Tibial artery (tissue), 4 donors: ENCODE data around the gene RABGGTA.
A peak's percentile ranks its signal among the peaks of the same experiment; 100 is the strongest.

Experiments used
- DNase-seq, 2 donors: peaks; one replicate each; pipeline ENCODE4 v3.0.0-alpha.2; 2019
- H3K27ac ChIP-seq, 2 donors: fragments of 200-600 bp; sonication (generic) in 1 of 2; 1 replicate in 1 of 2; 2 replicates in 1 of 2; pipeline ENCODE4 v1.5.1; 2018 to 2019; ENCODE audit warnings: mild to moderate bottlenecking in 1 of 2
- H3K27me3 ChIP-seq, 2 donors: fragments of 200-600 bp; sonication (generic) in 1 of 2; one replicate each; pipeline versions ENCODE4 v1.5.1 to v1.6.0; 2016 to 2019
- H3K36me3 ChIP-seq, 3 donors: fragments of 200-600 bp; sonication (generic) in 2 of 3; one replicate each; pipeline ENCODE4 v1.5.1; 2016 to 2019; ENCODE audit warnings: mild to moderate bottlenecking in 2 of 3
- H3K4me1 ChIP-seq, 4 donors: fragments of 200-600 bp; sonication (generic) in 2 of 4; 1 replicate in 3 of 4; 2 replicates in 1 of 4; pipeline ENCODE4 v1.5.1; 2016 to 2019
- H3K4me3 ChIP-seq, 2 donors: fragments of 200-600 bp; sonication (generic) in 1 of 2; 1 replicate in 1 of 2; 2 replicates in 1 of 2; pipeline ENCODE4 v1.5.1; 2018 to 2019; ENCODE audit warnings: mild to moderate bottlenecking in 2 of 2
- H3K9me3 ChIP-seq, 3 donors: fragments of 200-600 bp; sonication (generic) in 1 of 3; one replicate each; pipeline ENCODE4 v1.5.1; 2016 to 2019
- CTCF ChIP-seq, 2 experiments: fragments of 200-600 bp in 1 of 2; fragments of 450-650 bp in 1 of 2; IDR thresholded peaks; one replicate each; pipeline ENCODE4 v1.5.1; 2017 to 2019; ENCODE audit warnings: antibody characterized with exemption in 2 of 2, mild to moderate bottlenecking in 1 of 2, moderate library complexity in 1 of 2
- intact Hi-C: fragments of 100-400 bp; cut with DNase I; formaldehyde crosslinking; loops from one replicate; pipeline ENCODE4 v1.15.0; 2023; ENCODE audit warnings: low total_unique reads

Gene RABGGTA

GRCh38 chr14:24260026-24260779 lies 11.2 kb downstream of the RABGGTA start:
- TF ChIP-seq CTCF (IDR thresholded peaks at IDR 0.05) = no peak
- Histone ChIP-seq H3K27me3 (no peaks in the 10 kb centered on the region), H3K36me3 (peaks cover 0 to 11% (median 2%) of the 10 kb centered on the region in 3 donors), H3K27ac (no peak overlapping the region), H3K4me1 (peaks cover 0 to 13% (median 10%) of the 10 kb centered on the region in 4 donors), H3K4me3 (no peak overlapping the region), H3K9me3 (no peaks in the 10 kb centered on the region)
- DNase-seq = peak in 1 of 2 donors; percentile 50
- intact Hi-C loops = no loop called here

GRCh38 chr14:24259282-24260025 lies 11.9 kb downstream of the RABGGTA start:
- Histone ChIP-seq H3K4me3 (no peak overlapping the region), H3K4me1 (peaks cover 0 to 13% (median 10%) of the 10 kb centered on the region in 4 donors), H3K27ac (no peak overlapping the region), H3K27me3 (no peaks in the 10 kb centered on the region), H3K36me3 (peaks cover 0 to 11% (median 0%) of the 10 kb centered on the region in 3 donors), H3K9me3 (no peaks in the 10 kb centered on the region)
- TF ChIP-seq CTCF (IDR thresholded peaks at IDR 0.05) = no peak
- intact Hi-C loops = no loop called here
- DNase-seq = peak in 1 of 2 donors; percentile 54

- Histone ChIP-seq H3K4me3 (no peak overlapping the region), H3K27me3 (no peaks in the 10 kb centered on the region), H3K36me3 (peaks cover 0 to 15% (median 0%) of the 10 kb centered on the region in 3 donors), H3K9me3 (no peaks in the 10 kb centered on the region), H3K4me1 (peaks cover 0 to 13% (median 10%) of the 10 kb centered on the region in 4 donors), H3K27ac (no peak overlapping the region)
- intact Hi-C loops = no loop called here
- peak in 1 of 2 donors; percentile 47 for DNase-seq
- TF ChIP-seq CTCF (IDR thresholded peaks at IDR 0.05) = no peak
Measured at GRCh38 chr14:24258548-24259265, 12.7 kb downstream of the RABGGTA start.

- no peak for TF ChIP-seq CTCF (IDR thresholded peaks at IDR 0.05)
- Histone ChIP-seq H3K27ac (no peak overlapping the region), H3K4me3 (no peak overlapping the region), H3K4me1 (peaks cover 0 to 13% (median 10%) of the 10 kb centered on the region in 4 donors), H3K36me3 (peaks cover 0 to 18% (median 0%) of the 10 kb centered on the region in 3 donors), H3K9me3 (no peaks in the 10 kb centered on the region), H3K27me3 (no peaks in the 10 kb centered on the region)
- peak in 1 of 2 donors; percentile 45 for DNase-seq
- intact Hi-C loops = no loop called here
Measured at GRCh38 chr14:24258119-24258518, 13.3 kb downstream of the RABGGTA start.

GRCh38 chr14:24256960-24257359 lies 14.4 kb downstream of the RABGGTA start:
- DNase-seq = no peak
- H3K4me3 ChIP-seq = no peak overlapping the region
- H3K36me3 ChIP-seq = peaks cover 0 to 24% (median 0%) of the 10 kb centered on the region in 3 donors
- no peaks in the 10 kb centered on the region for H3K9me3 ChIP-seq
- no peaks in the 10 kb centered on the region for H3K27me3 ChIP-seq
- H3K4me1 ChIP-seq = peaks cover 0 to 13% (median 10%) of the 10 kb centered on the region in 4 donors
- no peak overlapping the region for H3K27ac ChIP-seq
- intact Hi-C loops = no loop called here
- TF ChIP-seq CTCF (IDR thresholded peaks at IDR 0.05) = no peak
